Activated T-helper 2 cell treated with anti-CD3 and anti-CD28 coated beads, Interferon-gamma antibody, Interleukin-2, Interleukin-4, amounts not matched to agents 10 μg/mL and 5 μg/mL and 100 μg/mL, durations not matched to agents 14 hours and 24 hours and 36 hours (primary cell): ENCODE data around the gene BCL11A. TPM values are rescaled to one million over a fixed set of nuclear protein-coding genes. Genes with fewer than 3 reads are reported as not detected.

Experiments
- DNase-seq: peaks from one replicate; pipeline ENCODE4 v3.0.0; 2021; ENCODE audit warnings: low spot score
- H3K27ac Mint-ChIP-seq: one replicate; pipeline ENCODE4 v1.8.0; 2021; ENCODE audit warnings: mixed read lengths
- H3K27me3 Mint-ChIP-seq: one replicate; pipeline ENCODE4 v1.8.0; 2021; ENCODE audit warnings: low read depth, mixed read lengths
- H3K36me3 Mint-ChIP-seq: one replicate; pipeline ENCODE4 v1.8.0; 2021; ENCODE audit warnings: low read depth, mixed read lengths
- H3K4me1 Mint-ChIP-seq: one replicate; pipeline ENCODE4 v1.8.0; 2021; ENCODE audit warnings: low read depth, mixed read lengths
- H3K4me3 Mint-ChIP-seq: one replicate; pipeline ENCODE4 v1.8.0; 2021; ENCODE audit warnings: low read depth, mild to moderate bottlenecking, moderate library complexity, mixed read lengths
- H3K9me3 Mint-ChIP-seq: one replicate; pipeline ENCODE4 v1.8.0; 2021; ENCODE audit warnings: mixed read lengths
- intact Hi-C: fragments of 100-400 bp; cut with micrococcal nuclease; formaldehyde crosslinking; loops from one replicate; pipeline ENCODE4 v1.15.1; 2023
- total RNA-seq: library from RNA; stranded (reverse); gene quantifications from 2 replicates; pipeline ENCODE4 v1.2.3, GENCODE V29; 2022

Gene BCL11A
- total RNA-seq, 1 donor from 2014 or later, result 0.21 TPM

DNA sequence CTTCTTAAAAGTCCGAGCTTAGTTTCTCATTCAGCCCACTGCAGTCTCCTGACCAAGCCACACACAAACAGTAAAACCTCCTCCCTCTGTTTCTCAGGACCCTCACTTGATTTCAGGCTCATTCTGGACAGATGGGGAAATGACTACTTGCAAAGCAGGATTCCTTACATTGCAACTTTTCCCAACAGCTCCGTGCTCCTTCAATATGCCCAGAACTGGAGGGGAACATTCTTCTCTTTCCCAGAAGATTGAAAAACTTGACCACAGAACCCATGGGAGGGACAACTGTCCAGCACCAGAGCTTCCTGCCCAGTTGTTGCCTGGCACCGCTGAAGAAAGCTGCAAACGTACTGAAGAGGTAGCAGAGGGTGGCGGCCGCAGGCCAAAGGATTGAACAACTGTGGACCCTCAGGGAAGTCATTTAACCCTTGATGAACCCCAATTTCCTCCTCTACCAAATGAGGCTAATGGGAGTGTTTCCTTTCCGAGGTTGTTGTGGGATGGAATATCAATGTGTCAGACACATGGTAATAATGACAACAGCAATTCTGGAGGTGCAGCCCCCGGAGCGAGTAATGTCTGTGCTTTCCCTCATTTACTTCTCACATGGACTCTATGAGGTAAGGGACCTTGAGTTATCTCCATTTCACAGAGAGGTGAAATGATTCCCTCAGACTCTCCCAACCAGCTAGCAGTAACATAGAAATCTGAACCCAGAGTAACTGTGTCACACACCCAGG is 25.0 kb downstream of the BCL11A start:
- intact Hi-C loops, result no loop called here

DNA sequence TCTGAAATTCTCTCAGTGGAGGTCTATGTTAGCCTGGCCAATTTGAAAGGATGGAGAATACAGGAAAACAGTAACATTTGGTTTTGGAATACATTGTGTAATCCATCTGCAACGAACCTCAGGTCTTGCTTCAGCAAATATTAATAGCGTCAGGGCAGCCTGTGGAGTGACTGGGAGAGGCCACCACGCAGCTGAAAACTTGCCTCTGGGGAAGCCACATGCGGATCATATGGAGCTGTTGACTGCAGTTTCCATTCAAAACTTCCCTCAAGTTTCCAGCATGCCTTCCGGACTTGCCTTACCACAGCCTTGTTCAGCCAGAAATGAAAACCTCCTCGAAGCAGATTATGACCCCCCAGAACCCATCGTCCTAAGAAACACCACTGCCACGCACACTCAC is 25.7 kb downstream of the BCL11A start:
- H3K36me3 Mint-ChIP-seq, result no peaks in the 10 kb centered on the region
- no peak for DNase-seq
- H3K27ac Mint-ChIP-seq, result no peak overlapping the region
- H3K27me3 Mint-ChIP-seq, result peaks cover 46% of the 10 kb centered on the region
- intact Hi-C loops, result no loop called here
- no peaks in the 10 kb centered on the region for H3K9me3 Mint-ChIP-seq
- H3K4me1 Mint-ChIP-seq, result peaks cover 1% of the 10 kb centered on the region
- no peak overlapping the region for H3K4me3 Mint-ChIP-seq

More for the DNA sequence above, 25.0 kb downstream of the BCL11A start:
- no peak overlapping the region for H3K27ac Mint-ChIP-seq
- H3K36me3 Mint-ChIP-seq, result no peaks in the 10 kb centered on the region
- no peaks in the 10 kb centered on the region for H3K9me3 Mint-ChIP-seq
- no peak for DNase-seq
- peaks cover 52% of the 10 kb centered on the region for H3K27me3 Mint-ChIP-seq
- H3K4me3 Mint-ChIP-seq, result no peak overlapping the region
- H3K4me1 Mint-ChIP-seq, result peaks cover 1% of the 10 kb centered on the region

DNA sequence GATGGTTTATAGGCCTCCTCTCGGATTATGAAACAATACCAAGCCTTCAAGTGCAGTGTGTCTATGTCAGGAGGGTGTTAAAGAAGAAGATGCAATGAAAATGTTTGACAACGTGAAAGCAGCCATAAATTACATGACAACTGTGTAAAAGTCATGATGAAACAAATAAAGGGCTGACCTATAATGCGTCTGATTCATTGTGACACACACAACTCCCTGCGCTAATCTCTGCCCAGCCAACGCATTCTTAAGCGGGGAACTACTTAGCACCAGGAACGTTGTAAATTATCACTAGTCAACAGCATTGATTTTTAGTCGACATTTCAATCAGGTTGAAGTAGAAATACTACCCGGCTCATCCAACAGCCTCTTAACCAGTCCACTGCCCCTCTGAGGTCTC is 26.8 kb downstream of the BCL11A start:
- Mint-ChIP-seq H3K4me3 (no peak overlapping the region), H3K36me3 (no peaks in the 10 kb centered on the region), H3K27ac (no peak overlapping the region), H3K4me1 (peaks cover 1% of the 10 kb centered on the region), H3K27me3 (peaks cover 42% of the 10 kb centered on the region), H3K9me3 (no peaks in the 10 kb centered on the region)
- no peak for DNase-seq
- intact Hi-C loops, result no loop called here

DNA sequence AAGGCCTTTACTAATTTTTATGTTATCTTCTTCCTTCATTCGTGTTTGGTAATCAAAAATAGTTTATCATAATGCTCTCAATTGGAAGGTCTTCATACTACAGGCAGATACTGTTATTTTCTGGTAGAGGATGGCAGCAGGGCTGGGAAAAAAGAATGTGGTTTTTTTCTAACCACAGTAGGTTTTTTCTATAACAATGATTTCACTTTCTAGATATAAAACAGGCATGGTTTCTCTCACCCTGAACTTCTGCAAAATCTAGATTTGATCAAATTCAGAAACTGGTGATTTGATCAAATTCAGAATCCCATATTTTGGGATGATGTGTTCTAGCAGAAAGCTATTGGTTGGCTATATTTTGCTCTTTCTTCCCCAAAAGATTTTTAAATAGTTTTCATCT is 27.6 kb downstream of the BCL11A start:
- Mint-ChIP-seq H3K4me3 (no peak overlapping the region), H3K27ac (no peak overlapping the region), H3K27me3 (peaks cover 40% of the 10 kb centered on the region), H3K4me1 (peaks cover 1% of the 10 kb centered on the region), H3K36me3 (no peaks in the 10 kb centered on the region), H3K9me3 (no peaks in the 10 kb centered on the region)
- intact Hi-C loops, result no loop called here
- no peak for DNase-seq

DNA sequence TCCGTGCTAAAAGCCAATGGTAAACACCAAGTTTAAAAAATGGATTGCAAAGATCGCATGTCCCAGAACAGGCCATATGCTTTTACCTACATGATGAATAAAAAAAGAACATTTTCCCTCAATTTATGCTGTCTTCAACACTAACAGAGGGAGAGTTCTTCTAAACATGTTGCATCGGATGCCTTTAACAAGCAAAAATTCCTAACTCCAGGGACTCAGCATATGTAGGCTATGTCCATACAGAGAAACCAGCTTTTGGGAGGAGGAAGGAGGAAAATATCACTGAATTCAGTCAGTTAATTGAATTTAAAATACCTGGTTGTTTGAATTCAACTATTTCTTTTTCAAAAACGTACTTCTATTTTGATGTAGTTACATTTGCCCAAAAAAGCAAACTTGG is 28.6 kb downstream of the BCL11A start:
- H3K27ac Mint-ChIP-seq, result no peak overlapping the region
- H3K4me1 Mint-ChIP-seq, result peaks cover 1% of the 10 kb centered on the region
- H3K36me3 Mint-ChIP-seq, result no peaks in the 10 kb centered on the region
- intact Hi-C loops, result no loop called here
- peaks cover 35% of the 10 kb centered on the region for H3K27me3 Mint-ChIP-seq
- no peaks in the 10 kb centered on the region for H3K9me3 Mint-ChIP-seq
- H3K4me3 Mint-ChIP-seq, result no peak overlapping the region
- DNase-seq, result no peak

DNA sequence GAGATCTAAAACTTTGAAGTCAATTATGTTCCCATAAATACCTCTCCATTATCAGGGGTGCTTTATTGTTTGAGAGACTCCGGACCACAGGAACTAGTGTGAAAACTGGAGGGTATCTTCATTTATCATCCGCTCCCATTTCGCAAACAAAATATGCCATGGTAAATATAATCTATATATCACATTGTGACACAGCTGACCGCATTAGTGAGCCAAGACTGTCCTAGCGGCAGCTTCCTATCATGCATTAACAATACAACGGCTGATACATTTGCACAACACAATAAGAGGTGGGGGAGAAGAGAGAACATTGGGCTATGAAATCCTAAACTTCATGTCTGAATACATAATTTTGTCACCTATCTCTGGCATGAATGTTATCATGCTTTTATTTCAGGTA is 29.5 kb downstream of the BCL11A start:
- Mint-ChIP-seq H3K27me3 (peaks cover 30% of the 10 kb centered on the region), H3K27ac (no peak overlapping the region), H3K4me1 (peaks cover 1% of the 10 kb centered on the region), H3K36me3 (no peaks in the 10 kb centered on the region), H3K9me3 (no peaks in the 10 kb centered on the region), H3K4me3 (no peak overlapping the region)
- intact Hi-C loops, result no loop called here
- no peak for DNase-seq

DNA sequence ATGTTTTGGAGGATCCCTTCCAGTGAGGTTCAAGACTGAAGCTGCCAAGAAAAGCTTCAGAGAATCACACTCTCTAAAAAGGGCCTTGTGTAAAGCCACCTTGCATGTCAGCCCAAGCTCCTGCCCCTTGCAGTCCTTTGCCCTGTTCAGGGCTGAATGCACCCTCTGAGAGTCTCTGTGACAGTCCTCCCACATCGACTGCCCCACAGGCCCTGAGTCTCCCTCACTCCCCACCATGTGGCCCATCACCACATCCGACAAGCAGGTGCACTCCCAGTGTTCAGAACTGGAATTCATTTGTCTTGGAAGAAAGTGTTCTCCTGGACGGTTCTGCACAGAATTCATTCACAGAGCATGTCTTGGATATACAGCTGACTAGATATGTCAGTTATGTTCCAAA is 31.0 kb downstream of the BCL11A start:
- Mint-ChIP-seq H3K9me3 (no peaks in the 10 kb centered on the region), H3K27ac (no peak overlapping the region), H3K4me3 (no peak overlapping the region), H3K27me3 (peaks cover 26% of the 10 kb centered on the region), H3K4me1 (peaks cover 1% of the 10 kb centered on the region), H3K36me3 (no peaks in the 10 kb centered on the region)
- no peak for DNase-seq
- intact Hi-C loops, result no loop called here

DNA sequence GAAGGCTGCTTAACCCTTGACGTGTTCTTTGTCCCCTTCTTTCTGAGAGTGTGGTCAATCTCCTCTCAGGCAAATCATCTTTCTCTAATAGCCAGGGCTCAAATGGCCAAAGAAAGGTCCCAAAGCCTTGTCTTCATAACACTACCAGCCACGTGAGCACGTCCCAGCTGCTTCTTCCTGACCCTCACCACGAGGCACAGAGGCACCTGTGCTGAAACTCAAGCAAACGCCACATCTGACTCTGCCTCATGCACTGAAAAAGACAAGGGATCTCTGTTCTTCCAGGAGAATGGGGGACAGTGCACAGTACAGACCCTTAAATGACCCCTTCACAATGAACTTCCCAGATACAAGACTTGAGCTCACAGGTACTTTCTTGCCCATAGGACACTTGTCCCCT is 31.8 kb downstream of the BCL11A start:
- intact Hi-C loops, result no loop called here
- peaks cover 30% of the 10 kb centered on the region for H3K27me3 Mint-ChIP-seq

DNA sequence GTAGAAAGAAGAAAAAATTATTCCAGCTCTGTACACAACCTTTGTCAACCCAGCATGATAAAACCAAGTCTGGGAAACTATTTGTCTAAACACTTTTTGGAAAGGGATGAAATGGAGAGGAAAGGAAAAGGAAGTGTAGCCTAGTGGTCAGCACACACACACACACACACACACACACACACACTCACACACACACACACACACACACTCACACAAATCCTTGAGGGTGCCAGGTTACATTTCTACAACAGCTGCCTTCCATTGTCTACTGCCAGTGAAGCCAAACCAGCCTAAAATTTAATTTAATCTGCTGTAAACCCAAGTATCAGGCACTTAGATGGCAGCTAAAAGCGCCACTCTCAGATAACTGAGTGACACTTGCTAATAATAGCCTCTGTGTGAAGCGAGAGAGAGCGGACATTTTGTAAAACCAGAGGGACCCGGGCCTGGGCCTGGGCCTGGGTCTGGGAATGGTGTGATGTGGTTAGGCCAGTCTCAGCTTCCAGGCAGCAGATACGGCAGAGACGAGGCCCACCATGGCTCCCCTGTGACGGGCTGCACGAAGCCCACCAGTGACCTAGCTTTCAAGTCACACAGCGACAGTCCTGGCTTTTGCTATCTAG is 32.4 kb downstream of the BCL11A start:
- H3K27me3 Mint-ChIP-seq, result peaks cover 33% of the 10 kb centered on the region
- no peaks in the 10 kb centered on the region for H3K9me3 Mint-ChIP-seq
- peaks cover 5% of the 10 kb centered on the region for H3K4me1 Mint-ChIP-seq
- H3K4me3 Mint-ChIP-seq, result no peak overlapping the region
- intact Hi-C loops, result no loop called here
- H3K36me3 Mint-ChIP-seq, result no peaks in the 10 kb centered on the region
- DNase-seq, result no peak
- H3K27ac Mint-ChIP-seq, result no peak overlapping the region

More for the DNA sequence above, 31.8 kb downstream of the BCL11A start:
- Mint-ChIP-seq H3K4me3 (no peak overlapping the region), H3K27ac (no peak overlapping the region), H3K4me1 (peaks cover 1% of the 10 kb centered on the region), H3K36me3 (no peaks in the 10 kb centered on the region), H3K9me3 (no peaks in the 10 kb centered on the region)
- DNase-seq, result no peak

DNA sequence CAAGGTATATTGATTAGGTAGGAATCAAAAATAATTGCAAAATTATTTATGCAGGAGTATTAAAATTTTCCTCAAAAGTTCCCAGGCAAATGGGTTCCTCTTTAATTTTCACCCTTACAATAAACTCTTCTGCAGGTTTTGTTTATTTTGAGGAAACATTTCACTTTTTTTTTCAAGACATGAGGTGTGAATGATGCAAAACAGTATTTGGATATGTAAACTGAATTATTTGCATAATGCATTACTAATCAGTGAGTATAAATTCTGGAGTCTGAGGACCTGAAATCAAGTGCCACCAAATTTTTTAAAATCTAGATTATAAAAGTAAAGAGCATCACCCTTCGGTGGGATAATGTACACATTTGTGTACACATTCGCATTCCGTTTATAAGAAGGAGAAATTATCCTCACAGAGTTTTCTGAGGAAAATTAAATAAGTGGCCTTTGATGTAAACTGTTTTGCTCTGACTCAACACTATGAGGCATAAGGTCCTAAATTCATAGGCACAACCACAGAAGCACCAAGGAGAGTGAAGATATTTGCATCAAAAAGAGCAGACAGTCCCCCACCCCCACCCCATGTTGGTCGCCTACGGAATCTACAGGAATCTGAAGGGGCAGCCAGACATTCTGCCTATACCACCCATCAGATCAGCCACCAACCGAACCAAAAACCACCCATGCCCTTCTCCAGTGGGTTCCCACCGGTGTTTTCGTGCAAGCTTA is 33.1 kb downstream of the BCL11A start:
- H3K36me3 Mint-ChIP-seq, result no peaks in the 10 kb centered on the region

DNA sequence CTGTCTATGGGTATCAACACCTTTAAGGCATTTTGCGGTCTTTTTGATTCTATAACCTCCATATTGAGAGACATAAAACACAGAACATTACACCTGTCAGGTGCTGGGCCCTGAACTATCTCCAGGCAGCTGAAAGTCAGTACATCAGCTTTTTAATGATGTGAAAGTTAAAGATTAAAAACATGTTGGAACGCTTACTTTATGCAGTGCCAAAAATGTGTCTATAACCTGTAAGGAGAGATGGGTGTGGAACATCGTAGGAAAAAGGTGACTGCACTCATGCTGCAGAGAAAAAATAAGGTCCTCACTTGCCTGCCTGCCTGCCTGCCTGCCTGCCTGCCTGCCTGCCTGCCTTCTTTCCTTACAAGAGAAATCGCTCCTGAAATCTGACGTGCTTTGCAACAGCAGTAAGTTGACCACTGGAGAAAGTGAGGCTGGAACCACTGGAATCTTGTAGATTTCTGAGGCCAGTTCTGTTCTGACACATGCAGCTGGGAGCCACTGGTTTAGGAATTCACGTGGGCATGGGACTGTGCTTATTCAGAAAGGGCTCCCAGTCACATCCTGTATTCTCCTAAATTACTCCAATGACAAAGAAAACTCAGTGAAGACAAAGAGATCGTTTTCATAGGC is 34.1 kb downstream of the BCL11A start:
- no peak overlapping the region for H3K27ac Mint-ChIP-seq
- H3K4me1 Mint-ChIP-seq, result peaks cover 9% of the 10 kb centered on the region
- no peak overlapping the region for H3K4me3 Mint-ChIP-seq
- H3K9me3 Mint-ChIP-seq, result no peaks in the 10 kb centered on the region
- DNase-seq, result no peak
- H3K27me3 Mint-ChIP-seq, result peaks cover 34% of the 10 kb centered on the region
- intact Hi-C loops, result no loop called here
- no peaks in the 10 kb centered on the region for H3K36me3 Mint-ChIP-seq

More for the DNA sequence above, 33.1 kb downstream of the BCL11A start:
- no peak overlapping the region for H3K27ac Mint-ChIP-seq
- H3K27me3 Mint-ChIP-seq, result peaks cover 30% of the 10 kb centered on the region
- DNase-seq, result no peak
- intact Hi-C loops, result no loop called here
- H3K4me1 Mint-ChIP-seq, result peaks cover 9% of the 10 kb centered on the region
- no peak overlapping the region for H3K4me3 Mint-ChIP-seq
- H3K9me3 Mint-ChIP-seq, result no peaks in the 10 kb centered on the region

DNA sequence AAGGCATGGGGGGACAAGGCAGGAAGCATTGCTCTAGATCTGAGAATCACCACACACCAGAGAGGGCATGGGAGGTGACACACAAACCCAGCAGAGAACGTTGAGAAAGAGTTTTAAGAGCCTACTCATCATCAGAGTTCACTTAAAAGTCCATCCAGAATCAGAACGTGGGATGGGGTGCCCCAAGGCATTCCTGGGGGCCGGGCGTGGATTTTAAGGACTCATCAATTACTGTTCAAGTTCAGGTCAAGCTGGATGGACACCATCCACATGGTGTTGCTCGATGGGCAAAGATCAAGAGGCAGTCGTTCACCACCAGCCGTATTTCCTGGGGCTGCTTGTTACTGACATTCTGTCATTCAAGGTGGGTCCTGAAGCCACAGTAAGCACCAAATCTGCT is 34.9 kb downstream of the BCL11A start:
- H3K27me3 Mint-ChIP-seq, result peaks cover 29% of the 10 kb centered on the region
- no peak overlapping the region for H3K4me3 Mint-ChIP-seq
- H3K9me3 Mint-ChIP-seq, result no peaks in the 10 kb centered on the region
- H3K27ac Mint-ChIP-seq, result no peak overlapping the region
- peaks cover 9% of the 10 kb centered on the region for H3K4me1 Mint-ChIP-seq
- no peaks in the 10 kb centered on the region for H3K36me3 Mint-ChIP-seq
- intact Hi-C loops, result no loop called here
- DNase-seq, result no peak

DNA sequence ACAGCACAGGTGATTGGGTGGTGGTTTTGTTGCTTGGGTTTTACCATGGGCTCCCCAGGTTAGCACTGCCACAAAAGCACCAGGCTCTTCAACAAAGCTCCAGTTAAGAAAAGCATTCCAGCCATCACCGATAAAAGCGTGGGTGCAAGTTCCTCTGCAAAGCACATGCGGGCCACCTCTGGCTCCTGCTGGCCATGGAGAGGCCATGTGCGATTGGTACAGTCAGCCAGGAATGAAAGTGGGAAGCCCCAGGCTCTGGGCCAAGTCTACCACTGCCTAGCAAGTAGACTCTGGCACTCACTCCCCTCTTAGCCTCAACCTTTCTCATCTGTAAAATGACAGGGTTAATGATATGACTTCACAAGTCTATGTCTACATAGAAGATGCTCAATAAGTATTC is 36.0 kb downstream of the BCL11A start:
- H3K4me3 Mint-ChIP-seq, result no peak overlapping the region
- no peak for DNase-seq
- H3K36me3 Mint-ChIP-seq, result no peaks in the 10 kb centered on the region
- intact Hi-C loops, result no loop called here
- H3K9me3 Mint-ChIP-seq, result no peaks in the 10 kb centered on the region
- H3K27ac Mint-ChIP-seq, result no peak overlapping the region
- H3K4me1 Mint-ChIP-seq, result peaks cover 9% of the 10 kb centered on the region
- peaks cover 30% of the 10 kb centered on the region for H3K27me3 Mint-ChIP-seq
